GM12878 (cell line): Measurements from ENCODE around the gene LHFPL4. TPM values are rescaled to one million over a fixed set of nuclear protein-coding genes. Genes with fewer than 3 reads are reported as not detected.

ENCODE experiments used
- ATAC-seq: fragments of 200-7000 bp; cut with Tn5 transposase; 3 replicates; pipeline ENCODE4 v1.9.1; 2020; ENCODE audit warnings: mild to moderate bottlenecking, moderate library complexity
- BruUV-seq: library from RNA; stranded (reverse); fragments of 400-500 nt; replicated peaks from 2 replicates; lab custom pipeline; 2021; lab: Mats Ljungman, UMichigan
- CTCF ChIA-PET: fragments of 300-600 bp; sonication (Branson Sonifier 250); formaldehyde crosslinking; extraction: SDS; loops from one replicate; lab custom pipeline; 2021; ENCODE audit warnings: inconsistent platforms; lab: Yijun Ruan, JAX
- POLR2A ChIA-PET: fragments of 350-600 bp; formaldehyde crosslinking; extraction: SDS; loops from one replicate; lab custom pipeline; 2021; ENCODE audit warnings: inconsistent platforms; lab: Charles Lee
- RAD21 ChIA-PET: fragments of 300-600 bp; sonication (Branson Sonifier 250); formaldehyde crosslinking; loops from one replicate; lab custom pipeline; 2023; ENCODE audit warnings: antibody characterized with exemption; ENCODE audit not compliant: unreplicated experiment; lab: Charles Lee
- SMC1A ChIA-PET: fragments of 300-600 bp; sonication (Branson Sonifier 250); formaldehyde crosslinking; loops from one replicate; lab custom pipeline; 2023; ENCODE audit not compliant: unreplicated experiment, uncharacterized antibody; lab: Charles Lee
- DNase-seq: peaks from one replicate; pipeline ENCODE4 v3.0.0-alpha.2; 2011; ENCODE audit warnings: low read depth, low spot score
- FAIRE-seq: peaks from 3 replicates; lab custom pipeline; 2011; peaks lifted over from hg19 to GRCh38; lab: Jason Lieb, UNC
- H2AFZ ChIP-seq: 2 replicates; pipeline ENCODE4 v1.6.0; 2011; ENCODE audit warnings: low read depth, low read length, control low read depth; ENCODE audit not compliant: control insufficient read depth
- H3K27ac ChIP-seq: 2 replicates; pipeline ENCODE4 v1.5.1; 2011; ENCODE audit warnings: control low read depth; ENCODE audit not compliant: control insufficient read depth, insufficient read depth
- H3K27me3 ChIP-seq, 2 experiments: replicated peaks in 1 of 2; 2 replicates each; pipeline versions ENCODE4 v1.6.0 to v1.6.1; 2011; ENCODE audit warnings: low read length in 1 of 2; ENCODE audit not compliant: control insufficient read depth in 2 of 2, insufficient read depth in 2 of 2
- H3K36me3 ChIP-seq, 2 experiments: 2 replicates each; pipeline ENCODE4 v1.5.1; 2011; ENCODE audit warnings: low read length in 1 of 2; ENCODE audit not compliant: control insufficient read depth in 2 of 2, insufficient read depth in 2 of 2
- H3K4me1 ChIP-seq: 2 replicates; pipeline ENCODE4 v1.6.1; 2011; ENCODE audit warnings: mild to moderate bottlenecking, low read length, moderate library complexity, mixed read lengths; ENCODE audit not compliant: control insufficient read depth, insufficient read depth
- H3K4me2 ChIP-seq: 2 replicates; pipeline ENCODE4 v1.6.0; 2011; ENCODE audit warnings: control low read depth; ENCODE audit not compliant: control insufficient read depth, insufficient read depth
- H3K4me3 ChIP-seq: fragments of 200-600 bp; sonication (generic); 2 replicates; pipeline ENCODE4 v1.5.1; 2016
- H3K79me2 ChIP-seq: 2 replicates; pipeline ENCODE4 v1.6.0; 2011; ENCODE audit warnings: low read length; ENCODE audit not compliant: control insufficient read depth, insufficient read depth
- H3K9ac ChIP-seq: 2 replicates; pipeline ENCODE4 v1.8.0; 2011; ENCODE audit warnings: low read length, control low read depth, mixed read lengths; ENCODE audit not compliant: control insufficient read depth, insufficient read depth
- H3K9me3 ChIP-seq: replicated peaks from 3 replicates; pipeline ENCODE4 v1.5.1; 2011; ENCODE audit warnings: mild to moderate bottlenecking, low read length; ENCODE audit not compliant: control insufficient read depth, insufficient read depth
- H4K20me1 ChIP-seq: 2 replicates; pipeline ENCODE4 v1.6.0; 2011; ENCODE audit not compliant: control insufficient read depth, insufficient read depth
- BMI1 ChIP-seq: fragments of 450-650 bp; IDR thresholded peaks from 2 replicates; pipeline ENCODE4 v1.6.1; 2016; ENCODE audit warnings: mild to moderate bottlenecking, moderate library complexity, borderline replicate concordance
- NBN ChIP-seq: fragments of 450-650 bp; IDR thresholded peaks from 2 replicates; pipeline ENCODE4 v1.6.1; 2016
- PAX8 ChIP-seq: fragments of 450-650 bp; IDR thresholded peaks from 2 replicates; pipeline ENCODE4 v1.6.1; 2017; ENCODE audit warnings: mild to moderate bottlenecking, moderate library complexity
- POLR2AphosphoS5 ChIP-seq: IDR thresholded peaks from 2 replicates; pipeline ENCODE4 v1.6.1; 2011; ENCODE audit warnings: mild to moderate bottlenecking, low read length, inconsistent platforms
- SPI1 ChIP-seq: IDR thresholded peaks from 2 replicates; pipeline ENCODE4 v1.6.1; 2011; ENCODE audit warnings: low read depth, mild to moderate bottlenecking, low read length, moderate library complexity, borderline replicate concordance; ENCODE audit not compliant: insufficient read depth
- STAT1 ChIP-seq: fragments of 450-650 bp; conservative IDR thresholded peaks from 2 replicates; pipeline ENCODE4 v1.6.1; 2014; ENCODE audit warnings: antibody characterized with exemption, mild to moderate bottlenecking
- TARDBP ChIP-seq: IDR thresholded peaks from 2 replicates; pipeline ENCODE4 v1.6.1; 2016; ENCODE audit warnings: borderline replicate concordance
- TBL1XR1 ChIP-seq: IDR thresholded peaks from 2 replicates; pipeline ENCODE4 v1.6.1; 2012; ENCODE audit warnings: low read depth, low read length, improper control_type of control experiment
- WGBS: methylation state at CpG from one replicate; pipeline ENCODE4 v1.1.6; 2016; ENCODE audit warnings: low lambda C conversion rate; ENCODE audit not compliant: insufficient replicate concordance, insufficient coverage; ENCODE audit errors: missing lambda C conversion rate; 5-methylcytosine and 5-hydroxymethylcytosine counted together
- in situ Hi-C: fragments of 300-500 bp; cut with MboI; formaldehyde crosslinking; loops from 9 replicates; pipeline ENCODE4 v1.14.3; 2018; ENCODE audit warnings: mixed read lengths
- intact Hi-C: fragments of 100-400 bp; cut with micrococcal nuclease; formaldehyde crosslinking; loops from one replicate; pipeline ENCODE4 v1.14.2; 2022; ENCODE audit not compliant: unreplicated experiment
- polyA plus RNA-seq, 11 experiments: library from polyadenylated mRNA; depleted of rRNA in 4 of 11; unstranded in 6 of 11; stranded (reverse) in 5 of 11; fragments of >200 nt; fragmentation: Nextera tagmentation in 4 of 11; fragmentation: Illumina TruSeq in 1 of 11; extraction: Ambion mirVana in 4 of 11; extraction: Trizol in 1 of 11; gene quantifications; 1 replicate in 1 of 11; 2 replicates in 10 of 11; pipeline versions ENCODE4 v1.2.1 to v1.2.3, GENCODE V29; 2011 to 2016; ENCODE audit warnings: inconsistent platforms in 2 of 11, missing spikeins in 2 of 11, low read depth in 1 of 11
- total RNA-seq, 4 experiments: library from RNA; depleted of rRNA in 3 of 4; stranded (reverse); fragments of >200 nt in 3 of 4; fragmentation: Illumina TruSeq in 1 of 4; extraction: Trizol in 1 of 4; gene quantifications; 2 replicates each; pipeline versions ENCODE4 v1.2.1 to v1.2.3, GENCODE V29; 2013 to 2021
- TF ChIP-seq, protein P1 (sequence below): fragments of 450-650 bp; IDR thresholded peaks from 2 replicates; pipeline ENCODE4 v1.6.1; 2014; ENCODE audit warnings: mild to moderate bottlenecking

LHFPL4 gene
- total and polyA plus RNA-seq, 10 of the 15 experiments (the other 5 are each of a cell fraction or from before 2014, with no cell fraction given), result 0.05 to 0.15 TPM; not detected in 8

DNA sequence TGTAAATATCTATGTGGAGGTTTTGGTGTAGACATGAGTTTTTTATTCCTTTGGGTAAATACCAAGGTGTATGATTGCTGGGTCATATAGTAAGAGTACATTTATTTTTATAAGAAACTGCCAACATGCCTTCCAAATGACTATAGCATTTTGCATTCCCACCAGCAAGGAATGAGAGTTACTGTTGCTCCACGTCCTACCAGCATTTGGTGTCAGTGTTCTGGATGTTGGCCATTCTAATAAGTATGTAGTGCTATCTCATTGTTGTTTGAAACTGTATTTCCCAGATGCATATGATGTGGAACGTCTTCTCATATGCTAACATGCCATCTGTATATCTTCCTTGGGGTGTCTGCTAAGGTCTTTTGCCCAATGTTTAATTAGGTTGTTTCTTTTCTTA, 38.7 kb downstream of the LHFPL4 start:
- H3K4me3 ChIP-seq, result no peak overlapping the region
- H2AFZ ChIP-seq, result no peak overlapping the region
- POLR2A ChIA-PET, result no interaction called here
- 43% methylated on average over 2 of the region's 2 CpGs for WGBS
- ATAC-seq, result no peak
- no TSS peak for BruUV-seq
- no peak overlapping the region for H3K4me2 ChIP-seq
- in situ Hi-C loops, result no loop called here
- TF ChIP-seq STAT1 (no peak), POLR2AphosphoS5 (no peak), TBL1XR1 (no peak), TARDBP (no peak), SPI1 (no peak), BMI1 (no peak), NBN (no peak), PAX8 (no peak)
- TF ChIP-seq, protein P1, sequence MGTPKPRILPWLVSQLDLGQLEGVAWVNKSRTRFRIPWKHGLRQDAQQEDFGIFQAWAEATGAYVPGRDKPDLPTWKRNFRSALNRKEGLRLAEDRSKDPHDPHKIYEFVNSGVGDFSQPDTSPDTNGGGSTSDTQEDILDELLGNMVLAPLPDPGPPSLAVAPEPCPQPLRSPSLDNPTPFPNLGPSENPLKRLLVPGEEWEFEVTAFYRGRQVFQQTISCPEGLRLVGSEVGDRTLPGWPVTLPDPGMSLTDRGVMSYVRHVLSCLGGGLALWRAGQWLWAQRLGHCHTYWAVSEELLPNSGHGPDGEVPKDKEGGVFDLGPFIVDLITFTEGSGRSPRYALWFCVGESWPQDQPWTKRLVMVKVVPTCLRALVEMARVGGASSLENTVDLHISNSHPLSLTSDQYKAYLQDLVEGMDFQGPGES, result no peak
- TF ChIP-seq, all 136 proteins: peak for 0
- H3K36me3 ChIP-seq, result no peaks in the 10 kb centered on the region
- no peak overlapping the region for H3K9ac ChIP-seq
- H3K79me2 ChIP-seq, result no peaks in the 10 kb centered on the region
- H4K20me1 ChIP-seq, result no peaks in the 10 kb centered on the region
- ChIA-PET CTCF (interaction anchor here (1.2 kb wide), 1 partner anchor 16 kb away, joined by 3 read pairs; no protein-coding TSS in a partner anchor), SMC1A (interaction anchor here (1.4 kb wide), 1 partner anchor 11 kb away, joined by 3 read pairs; no protein-coding TSS in a partner anchor), RAD21 (no interaction called here)
- no peak overlapping the region for H3K27ac ChIP-seq
- H3K4me1 ChIP-seq, result no peaks in the 10 kb centered on the region
- no peaks in the 10 kb centered on the region for H3K27me3 ChIP-seq
- FAIRE-seq, result no peak
- intact Hi-C loops, result no loop called here
- no peaks in the 10 kb centered on the region for H3K9me3 ChIP-seq
- DNase-seq, result no peak
